K562 (cell line): ENCODE results near the gene NOD1. TPM values are rescaled to one million over a fixed set of nuclear protein-coding genes. Genes with fewer than 3 reads are reported as not detected.
A peak's percentile ranks its signal among the peaks of the same experiment; 100 is the strongest.

Experiments used
- KLF13 ChIP-seq: fragments of 450-650 bp; IDR thresholded peaks from 2 replicates; pipeline ENCODE4 v1.6.1; 2016; ENCODE audit warnings: missing genetic modification characterization, low read depth, mild to moderate bottlenecking, missing compliant biosample characterization, moderate library complexity, borderline replicate concordance
- MGA ChIP-seq: fragments of 450-650 bp; IDR thresholded peaks from 2 replicates; pipeline ENCODE4 v1.6.1; 2016; ENCODE audit warnings: mild to moderate bottlenecking, moderate library complexity
- NKRF ChIP-seq: fragments of 450-650 bp; IDR thresholded peaks from 2 replicates; pipeline ENCODE4 v1.6.1; 2016; ENCODE audit warnings: borderline replicate concordance
- RB1 ChIP-seq: fragments of 450-650 bp; IDR thresholded peaks from 2 replicates; pipeline ENCODE4 v1.6.1; 2017; ENCODE audit warnings: low read depth, mild to moderate bottlenecking
- SREBF1 ChIP-seq: fragments of 150-350 bp; IDR thresholded peaks from 2 replicates; pipeline ENCODE4 v1.6.1; 2014; ENCODE audit warnings: antibody characterized with exemption, low read depth, low read length, borderline replicate concordance
- TRIM24 ChIP-seq, 2 experiments: fragments of 450-650 bp; IDR thresholded peaks; 2 replicates each; pipeline ENCODE4 v1.6.1; 2016
- polyA plus RNA-seq, 8 experiments: library from polyadenylated mRNA; depleted of rRNA in 4 of 8; stranded (reverse) in 5 of 8; unstranded in 3 of 8; fragments of >200 nt; fragmentation: Nextera tagmentation in 2 of 8; fragmentation: Illumina TruSeq in 1 of 8; extraction: Ambion mirVana in 2 of 8; extraction: Trizol in 1 of 8; gene quantifications; 2 replicates each; pipeline versions ENCODE4 v1.2.1 to v1.2.3, GENCODE V29; 2011 to 2014; ENCODE audit warnings: inconsistent platforms in 1 of 8, missing spikeins in 1 of 8
- total RNA-seq, 7 experiments: library from RNA; depleted of rRNA in 6 of 7; stranded (reverse); fragments of >200 nt in 6 of 7; fragmentation: Illumina TruSeq in 2 of 7; extraction: Trizol in 2 of 7; gene quantifications; 2 replicates each; pipeline versions ENCODE4 v1.2.1 to v1.2.3, GENCODE V29; 2011 to 2021; ENCODE audit warnings: low replicate concordance in 1 of 7
- TF ChIP-seq, protein P1 (sequence below): sonication (generic); formaldehyde crosslinking; IDR thresholded peaks from 2 replicates; pipeline ENCODE4 v1.8.1; 2023; ENCODE audit warnings: missing genetic modification reagents, mild to moderate bottlenecking, borderline replicate concordance

The NOD1 gene
- total and polyA plus RNA-seq, 9 of the 15 experiments (the other 6 are each of a cell fraction or from before 2014, with no cell fraction given) = 0.34 to 7.1 (median 4.7) TPM

GRCh38 chr7:30504301-30505173, 26.0 kb upstream of the NOD1 start, which contains the start of gene GGCT (continued):
- TF ChIP-seq, protein P1, sequence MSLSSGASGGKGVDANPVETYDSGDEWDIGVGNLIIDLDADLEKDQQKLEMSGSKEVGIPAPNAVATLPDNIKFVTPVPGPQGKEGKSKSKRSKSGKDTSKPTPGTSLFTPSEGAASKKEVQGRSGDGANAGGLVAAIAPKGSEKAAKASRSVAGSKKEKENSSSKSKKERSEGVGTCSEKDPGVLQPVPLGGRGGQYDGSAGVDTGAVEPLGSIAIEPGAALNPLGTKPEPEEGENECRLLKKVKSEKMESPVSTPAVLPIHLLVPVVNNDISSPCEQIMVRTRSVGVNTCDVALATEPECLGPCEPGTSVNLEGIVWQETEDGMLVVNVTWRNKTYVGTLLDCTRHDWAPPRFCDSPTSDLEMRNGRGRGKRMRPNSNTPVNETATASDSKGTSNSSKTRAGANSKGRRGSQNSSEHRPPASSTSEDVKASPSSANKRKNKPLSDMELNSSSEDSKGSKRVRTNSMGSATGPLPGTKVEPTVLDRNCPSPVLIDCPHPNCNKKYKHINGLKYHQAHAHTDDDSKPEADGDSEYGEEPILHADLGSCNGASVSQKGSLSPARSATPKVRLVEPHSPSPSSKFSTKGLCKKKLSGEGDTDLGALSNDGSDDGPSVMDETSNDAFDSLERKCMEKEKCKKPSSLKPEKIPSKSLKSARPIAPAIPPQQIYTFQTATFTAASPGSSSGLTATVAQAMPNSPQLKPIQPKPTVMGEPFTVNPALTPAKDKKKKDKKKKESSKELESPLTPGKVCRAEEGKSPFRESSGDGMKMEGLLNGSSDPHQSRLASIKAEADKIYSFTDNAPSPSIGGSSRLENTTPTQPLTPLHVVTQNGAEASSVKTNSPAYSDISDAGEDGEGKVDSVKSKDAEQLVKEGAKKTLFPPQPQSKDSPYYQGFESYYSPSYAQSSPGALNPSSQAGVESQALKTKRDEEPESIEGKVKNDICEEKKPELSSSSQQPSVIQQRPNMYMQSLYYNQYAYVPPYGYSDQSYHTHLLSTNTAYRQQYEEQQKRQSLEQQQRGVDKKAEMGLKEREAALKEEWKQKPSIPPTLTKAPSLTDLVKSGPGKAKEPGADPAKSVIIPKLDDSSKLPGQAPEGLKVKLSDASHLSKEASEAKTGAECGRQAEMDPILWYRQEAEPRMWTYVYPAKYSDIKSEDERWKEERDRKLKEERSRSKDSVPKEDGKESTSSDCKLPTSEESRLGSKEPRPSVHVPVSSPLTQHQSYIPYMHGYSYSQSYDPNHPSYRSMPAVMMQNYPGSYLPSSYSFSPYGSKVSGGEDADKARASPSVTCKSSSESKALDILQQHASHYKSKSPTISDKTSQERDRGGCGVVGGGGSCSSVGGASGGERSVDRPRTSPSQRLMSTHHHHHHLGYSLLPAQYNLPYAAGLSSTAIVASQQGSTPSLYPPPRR (CRISPR knock-in tag) = no peak
- TF ChIP-seq RB1 = peak; percentile 97
- no peak for TF ChIP-seq SREBF1
- TF ChIP-seq NKRF = peak; percentile 60; the same call in 1 of the 2 replicates
- no peak for TF ChIP-seq KLF13
- TF ChIP-seq MGA = peak; percentile 87
- TF ChIP-seq TRIM24 (IDR thresholded peaks at IDR 0.05) = no peak
